ENCODE results near the gene CFAP45. TPM values are rescaled to one million over a fixed set of nuclear protein-coding genes. Genes with fewer than 3 reads are reported as not detected.

Gene CFAP45
- total and polyA plus RNA-seq, 2 donors from 2014 or later, result 1.0 to 14.2 TPM

DNA sequence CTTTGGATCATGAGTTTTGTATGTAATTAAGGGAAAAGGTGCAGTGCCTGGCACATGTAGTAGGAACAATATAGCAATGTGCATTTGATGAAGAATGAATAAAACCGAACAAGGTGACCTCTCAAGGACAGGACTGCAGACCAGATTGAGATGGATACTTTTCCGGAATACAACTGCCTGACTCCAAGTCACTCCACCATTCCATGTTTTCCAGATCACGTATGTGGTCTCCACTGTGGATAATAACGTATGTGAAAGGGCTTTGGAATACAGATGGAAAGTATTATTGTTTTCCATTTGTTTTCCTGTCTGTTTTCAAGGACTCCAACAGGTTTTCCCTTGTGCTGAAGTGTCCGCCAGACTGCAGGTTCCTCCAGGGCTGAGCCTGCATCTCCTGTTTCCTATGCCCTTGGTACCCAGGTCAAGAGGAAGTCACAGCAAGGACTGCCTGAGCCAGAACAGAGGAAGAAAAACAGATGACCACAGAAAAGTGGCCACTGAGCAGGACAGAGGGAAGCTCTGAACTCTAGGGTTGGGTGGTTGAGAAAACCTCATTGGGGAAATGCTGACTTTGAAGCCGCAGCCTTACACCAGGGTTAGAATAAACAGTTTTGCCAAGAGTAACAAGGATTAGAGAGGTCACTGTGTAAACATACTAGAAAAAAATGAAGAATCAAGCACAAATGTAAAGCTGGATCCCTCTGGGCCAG lies 4.0 kb downstream of the CFAP45 start:
- Histone ChIP-seq H3K27me3 (ENCODE audit: control insufficient read depth, insufficient read depth, low read length) (no peaks in the 10 kb centered on the region), H3K36me3 (ENCODE audit: control insufficient read depth in 2 of 3, insufficient read depth in 3 of 3, low read length in 3 of 3) (no peaks in the 10 kb centered on the region), H3K9ac (ENCODE audit: low read length in 3 of 3) (no peak overlapping the region), H3K4me1 (ENCODE audit: control insufficient read depth in 2 of 3, insufficient read depth in 2 of 3, low read depth in 1 of 3, low read length in 3 of 3) (peaks cover 0 to 15% (median 5%) of the 10 kb centered on the region in 3 donors), H3K9me3 (ENCODE audit: control insufficient read depth in 2 of 3, insufficient read depth in 1 of 3, low read length in 3 of 3) (no peaks in the 10 kb centered on the region), H3K27ac (ENCODE audit: low read depth in 2 of 2, low read length in 2 of 2) (no peak overlapping the region), H3K4me3 (ENCODE audit: low read length in 3 of 3) (no peak overlapping the region)
- DNase-seq, result peak in 1 of 5 donors; percentile 31
- TF ChIP-seq, protein P1, sequence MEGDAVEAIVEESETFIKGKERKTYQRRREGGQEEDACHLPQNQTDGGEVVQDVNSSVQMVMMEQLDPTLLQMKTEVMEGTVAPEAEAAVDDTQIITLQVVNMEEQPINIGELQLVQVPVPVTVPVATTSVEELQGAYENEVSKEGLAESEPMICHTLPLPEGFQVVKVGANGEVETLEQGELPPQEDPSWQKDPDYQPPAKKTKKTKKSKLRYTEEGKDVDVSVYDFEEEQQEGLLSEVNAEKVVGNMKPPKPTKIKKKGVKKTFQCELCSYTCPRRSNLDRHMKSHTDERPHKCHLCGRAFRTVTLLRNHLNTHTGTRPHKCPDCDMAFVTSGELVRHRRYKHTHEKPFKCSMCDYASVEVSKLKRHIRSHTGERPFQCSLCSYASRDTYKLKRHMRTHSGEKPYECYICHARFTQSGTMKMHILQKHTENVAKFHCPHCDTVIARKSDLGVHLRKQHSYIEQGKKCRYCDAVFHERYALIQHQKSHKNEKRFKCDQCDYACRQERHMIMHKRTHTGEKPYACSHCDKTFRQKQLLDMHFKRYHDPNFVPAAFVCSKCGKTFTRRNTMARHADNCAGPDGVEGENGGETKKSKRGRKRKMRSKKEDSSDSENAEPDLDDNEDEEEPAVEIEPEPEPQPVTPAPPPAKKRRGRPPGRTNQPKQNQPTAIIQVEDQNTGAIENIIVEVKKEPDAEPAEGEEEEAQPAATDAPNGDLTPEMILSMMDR (IDR thresholded peaks at IDR 0.05; ENCODE audit: borderline replicate concordance, extremely low read depth, insufficient read depth), result no peak
- intact Hi-C loops (cut with DNase I), result no loop called here
- no peak for FAIRE-seq

DNA sequence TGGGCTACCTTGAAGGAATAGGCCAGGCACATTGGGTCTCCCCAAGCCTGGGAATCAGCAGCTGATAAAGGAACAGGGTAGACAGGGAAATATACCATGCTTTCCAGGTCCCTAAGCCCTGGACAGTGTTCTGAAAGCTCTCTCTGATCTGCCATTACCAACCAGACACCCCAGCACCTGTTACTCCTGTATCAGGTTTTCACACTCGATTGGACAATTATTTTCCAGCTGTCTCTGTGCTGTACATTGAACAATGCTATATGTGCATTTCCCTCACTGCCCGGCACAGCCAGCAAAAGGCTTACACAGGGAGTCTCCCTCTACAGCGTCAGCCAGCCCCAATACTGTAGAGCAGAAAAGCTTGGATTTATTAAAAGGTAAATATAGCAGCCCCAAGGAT lies 4.7 kb downstream of the CFAP45 start:
- DNase-seq (no peak), FAIRE-seq (no peak)
- Histone ChIP-seq H3K27ac (ENCODE audit: low read depth in 2 of 2, low read length in 2 of 2) (no peak overlapping the region), H3K27me3 (ENCODE audit: control insufficient read depth, insufficient read depth, low read length) (no peaks in the 10 kb centered on the region), H3K36me3 (ENCODE audit: control insufficient read depth in 2 of 3, insufficient read depth in 3 of 3, low read length in 3 of 3) (no peaks in the 10 kb centered on the region), H3K9ac (ENCODE audit: low read length in 3 of 3) (no peak overlapping the region), H3K4me3 (ENCODE audit: low read length in 3 of 3) (no peak overlapping the region), H3K4me1 (ENCODE audit: control insufficient read depth in 2 of 3, insufficient read depth in 2 of 3, low read depth in 1 of 3, low read length in 3 of 3) (peaks cover 0 to 10% (median 1%) of the 10 kb centered on the region in 3 donors), H3K9me3 (ENCODE audit: control insufficient read depth in 2 of 3, insufficient read depth in 1 of 3, low read length in 3 of 3) (no peaks in the 10 kb centered on the region)
- TF ChIP-seq, protein P1 (IDR thresholded peaks at IDR 0.05; ENCODE audit: borderline replicate concordance, extremely low read depth, insufficient read depth), result no peak
- intact Hi-C loops (cut with DNase I), result no loop called here

DNA sequence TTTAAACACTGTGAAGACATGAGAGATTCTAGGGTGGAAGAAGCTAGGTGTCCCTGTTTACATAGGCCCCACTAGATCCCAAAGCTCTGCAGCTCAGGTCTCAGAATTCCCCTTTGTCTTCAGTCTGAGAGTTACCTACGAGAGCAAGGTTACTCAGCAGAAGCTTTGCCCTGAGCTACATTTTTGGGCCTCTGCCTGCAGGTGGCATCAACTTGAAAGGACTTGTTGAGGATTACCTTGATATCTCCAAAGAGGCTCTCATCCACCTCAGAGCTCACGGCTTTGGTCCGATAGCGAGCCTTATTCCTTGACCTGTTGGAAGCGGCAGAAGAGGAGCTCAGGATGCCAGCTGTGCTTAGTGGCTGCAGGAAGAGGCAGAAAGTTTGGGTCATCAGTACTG lies 7.0 kb downstream of the CFAP45 start:
- no peaks in the 10 kb centered on the region for H3K27me3 ChIP-seq (ENCODE audit: control insufficient read depth, insufficient read depth, low read length)

More for the DNA sequence above, 7.0 kb downstream of the CFAP45 start:
- Histone ChIP-seq H3K36me3 (ENCODE audit: control insufficient read depth in 2 of 3, insufficient read depth in 3 of 3, low read length in 3 of 3) (no peaks in the 10 kb centered on the region), H3K27ac (ENCODE audit: low read depth in 2 of 2, low read length in 2 of 2) (no peak overlapping the region), H3K4me1 (ENCODE audit: control insufficient read depth in 2 of 3, insufficient read depth in 2 of 3, low read depth in 1 of 3, low read length in 3 of 3) (peaks cover 0 to 9% (median 0%) of the 10 kb centered on the region in 3 donors), H3K9me3 (ENCODE audit: control insufficient read depth in 2 of 3, insufficient read depth in 1 of 3, low read length in 3 of 3) (no peaks in the 10 kb centered on the region), H3K9ac (ENCODE audit: low read length in 3 of 3) (no peak overlapping the region), H3K4me3 (ENCODE audit: low read length in 3 of 3) (no peak overlapping the region)
- intact Hi-C loops (cut with DNase I), result loop anchor here (5.0 kb wide), 1 partner anchor 96 kb away; no protein-coding TSS in a partner anchor
- FAIRE-seq, result no peak
- TF ChIP-seq, protein P1 (IDR thresholded peaks at IDR 0.05; ENCODE audit: borderline replicate concordance, extremely low read depth, insufficient read depth), result peak; percentile 3
- no peak for DNase-seq

Measured in kidney (tissue), 14 donors.